SH-SY5Y (cell line): ENCODE results near the gene PNP.

Experiments used
- GATA2 ChIP-seq: IDR thresholded peaks from 2 replicates; pipeline ENCODE4 v1.6.1; 2011; ENCODE audit warnings: mild to moderate bottlenecking, low read depth, low read length
- GATA3 ChIP-seq: IDR thresholded peaks from 2 replicates; pipeline ENCODE4 v1.6.1; 2011; ENCODE audit warnings: low read depth, mild to moderate bottlenecking, low read length, moderate library complexity

GRCh38 chr14:20468764-20469241, 403 bp upstream of the PNP start:
- no peak for TF ChIP-seq GATA2
- TF ChIP-seq GATA3, result no peak
